Adrenal gland (tissue), 5 donors: Measurements from ENCODE around the gene PCLO.

ENCODE experiments used
- CTCF ChIP-seq, 6 experiments: fragments of 450-650 bp in 4 of 6; fragments of 200-600 bp in 2 of 6; sonication (generic) in 1 of 6; IDR thresholded peaks; 1 replicate in 5 of 6; 2 replicates in 1 of 6; pipeline versions ENCODE4 v1.5.1 to v1.8.0; 2016 to 2021; ENCODE audit warnings: antibody characterized with exemption in 6 of 6, mild to moderate bottlenecking in 2 of 6, moderate library complexity in 1 of 6
- POLR2A ChIP-seq, 2 donors: fragments of 450-650 bp; IDR thresholded peaks; one replicate each; pipeline ENCODE4 v1.6.1; 2017; ENCODE audit warnings: antibody characterized with exemption in 2 of 2, mild to moderate bottlenecking in 2 of 2, moderate library complexity in 1 of 2
- donor health status: DM: no; HTN: no; CAD: no.

- TF ChIP-seq CTCF (IDR thresholded peaks at IDR 0.05) (no peak), POLR2A (IDR thresholded peaks at IDR 0.05) (no peak)
Measured at GRCh38 chr7:82926477-82926876, 236.2 kb downstream of the PCLO start.
